BJ (cell line): Measurements from ENCODE around the gene KRTCAP3. TPM values are rescaled to one million over a fixed set of nuclear protein-coding genes. Genes with fewer than 3 reads are reported as not detected.

ENCODE experiments used
- CTCF ChIA-PET: fragments of 350-600 bp; formaldehyde crosslinking; extraction: SDS; loops from one replicate; lab custom pipeline; 2021; ENCODE audit warnings: antibody characterized with exemption, inconsistent platforms; lab: Yijun Ruan, JAX
- POLR2A ChIA-PET: fragments of 300-600 bp; sonication (Branson Sonifier 250); formaldehyde crosslinking; extraction: SDS; loops from one replicate; lab custom pipeline; 2021; ENCODE audit warnings: antibody characterized with exemption; lab: Charles Lee
- DNase-seq: peaks from one replicate; pipeline ENCODE4 v3.0.0-alpha.2; 2011; ENCODE audit warnings: low read depth
- H3K27me3 ChIP-seq: 2 replicates; pipeline ENCODE4 v1.6.0; 2011; ENCODE audit warnings: low read length; ENCODE audit not compliant: control insufficient read depth, insufficient read depth
- H3K36me3 ChIP-seq: 2 replicates; pipeline ENCODE4 v1.5.1; 2011; ENCODE audit warnings: low read length; ENCODE audit not compliant: control insufficient read depth, insufficient read depth
- H3K4me3 ChIP-seq: 2 replicates; pipeline ENCODE4 v1.5.1; 2011; ENCODE audit warnings: low read depth, mild to moderate bottlenecking, control low read depth, low read length
- CTCF ChIP-seq: IDR thresholded peaks from 2 replicates; pipeline ENCODE4 v1.5.1; 2011; ENCODE audit warnings: low read depth, mild to moderate bottlenecking, control low read depth, inconsistent platforms, low read length, moderate library complexity; ENCODE audit not compliant: insufficient read depth
- polyA plus RNA-seq: library from polyadenylated mRNA; depleted of rRNA; stranded (reverse); fragments of >200 nt; gene quantifications from 2 replicates; pipeline ENCODE4 v1.2.3, GENCODE V29; 2011

Gene KRTCAP3
- polyA plus RNA-seq, 1 experiment, result 0.47 TPM

DNA sequence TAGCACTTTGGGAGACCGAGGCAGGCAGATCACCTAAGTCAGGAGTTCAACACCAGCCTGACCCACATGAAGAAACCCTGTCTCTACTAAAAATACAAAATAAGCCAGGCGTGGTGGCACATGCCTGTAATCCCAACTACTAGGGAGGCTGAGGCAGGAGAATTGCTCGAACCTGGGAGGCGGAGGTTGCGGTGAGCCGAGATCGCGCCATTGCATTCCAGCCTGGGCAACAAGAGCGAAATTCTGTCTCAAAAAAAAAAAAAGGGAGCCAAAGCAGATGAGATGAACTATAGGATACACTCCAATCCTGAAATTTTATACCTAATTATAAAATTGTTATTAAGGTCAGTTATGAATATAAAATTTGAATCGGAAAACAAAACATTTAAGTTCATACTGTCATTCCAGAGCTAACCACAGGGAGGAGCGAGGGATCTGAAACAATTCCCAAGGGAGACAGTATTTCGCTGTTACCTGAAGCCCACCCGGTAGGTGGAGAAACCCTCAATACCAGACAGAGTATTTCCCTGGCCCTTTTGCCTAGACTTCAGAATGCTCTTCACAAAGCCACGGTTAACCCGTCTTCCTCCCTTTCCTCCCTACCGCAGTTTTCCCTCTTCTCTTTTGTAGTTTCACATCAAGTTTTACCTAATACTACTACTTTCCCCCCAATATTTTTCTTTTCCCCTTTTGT, 34.2 kb upstream of the KRTCAP3 start:
- no peak for DNase-seq
- CTCF ChIA-PET, result interaction anchor here (0.7 to 2.5 kb wide), 9 partner anchors 13 to 276 kb away, joined by 3 to 7 read pairs (median 3); partner anchors contain the start of genes NRBP1 and ZNF513
- peak; percentile 60 for TF ChIP-seq CTCF
- Histone ChIP-seq H3K36me3 (no peaks in the 10 kb centered on the region; the same call in 1 of the 2 replicates), H3K4me3 (peak overlapping the region; percentile 99), H3K27me3 (no peaks in the 10 kb centered on the region)
- POLR2A ChIA-PET, result interaction anchor here (0.6 kb wide), 1 partner anchor 1722 kb away, joined by 3 read pairs; no protein-coding TSS in a partner anchor

DNA sequence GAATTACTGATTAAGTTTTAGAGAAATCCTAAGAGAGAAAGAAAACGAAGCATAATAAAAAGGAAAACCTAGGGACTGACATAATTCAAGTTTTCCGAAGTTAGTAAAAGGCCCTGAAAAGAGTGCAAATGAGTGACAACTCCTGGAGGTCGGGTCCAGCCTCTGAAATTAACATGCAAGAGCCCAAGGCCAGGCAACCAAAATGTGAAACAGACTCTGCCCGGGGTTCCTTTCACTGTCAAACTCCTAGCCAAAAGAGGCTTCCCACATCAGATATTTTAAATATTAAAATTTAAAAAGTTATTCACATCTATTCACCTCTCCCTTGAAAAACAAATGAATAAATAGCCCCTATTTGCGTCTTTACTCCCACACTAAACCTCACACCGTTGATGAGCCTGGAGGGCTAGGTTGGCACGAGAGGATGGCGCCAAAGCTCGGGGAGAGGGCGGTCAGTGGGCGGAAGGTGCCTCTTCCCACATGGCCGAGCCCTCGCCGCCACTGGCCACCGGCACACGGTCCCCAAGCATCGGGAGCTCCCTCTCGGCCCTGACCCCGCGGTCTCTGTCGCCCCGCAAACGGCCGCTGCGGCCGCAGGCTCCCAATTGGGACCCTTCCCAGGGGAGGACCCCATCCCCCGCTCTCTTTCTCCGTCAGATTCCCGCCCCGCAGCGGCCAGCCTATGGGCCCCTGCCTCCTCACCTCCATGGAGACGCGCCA, 33.4 kb upstream of the KRTCAP3 start:
- TF ChIP-seq CTCF, result no peak
- Histone ChIP-seq H3K36me3 (no peaks in the 10 kb centered on the region; the same call in 1 of the 2 replicates), H3K27me3 (no peaks in the 10 kb centered on the region), H3K4me3 (peak overlapping the region; percentile 99)
- CTCF ChIA-PET, result interaction anchor here (0.6 to 2.5 kb wide), 14 partner anchors 13 to 644 kb away, joined by 3 to 11 read pairs (median 3); partner anchors contain the start of genes NRBP1 and ZNF513
- DNase-seq, result no peak
- POLR2A ChIA-PET, result interaction anchor here (0.6 kb wide), 2 partner anchors 247 to 1721 kb away, joined by 3 to 4 read pairs; no protein-coding TSS in a partner anchor

DNA sequence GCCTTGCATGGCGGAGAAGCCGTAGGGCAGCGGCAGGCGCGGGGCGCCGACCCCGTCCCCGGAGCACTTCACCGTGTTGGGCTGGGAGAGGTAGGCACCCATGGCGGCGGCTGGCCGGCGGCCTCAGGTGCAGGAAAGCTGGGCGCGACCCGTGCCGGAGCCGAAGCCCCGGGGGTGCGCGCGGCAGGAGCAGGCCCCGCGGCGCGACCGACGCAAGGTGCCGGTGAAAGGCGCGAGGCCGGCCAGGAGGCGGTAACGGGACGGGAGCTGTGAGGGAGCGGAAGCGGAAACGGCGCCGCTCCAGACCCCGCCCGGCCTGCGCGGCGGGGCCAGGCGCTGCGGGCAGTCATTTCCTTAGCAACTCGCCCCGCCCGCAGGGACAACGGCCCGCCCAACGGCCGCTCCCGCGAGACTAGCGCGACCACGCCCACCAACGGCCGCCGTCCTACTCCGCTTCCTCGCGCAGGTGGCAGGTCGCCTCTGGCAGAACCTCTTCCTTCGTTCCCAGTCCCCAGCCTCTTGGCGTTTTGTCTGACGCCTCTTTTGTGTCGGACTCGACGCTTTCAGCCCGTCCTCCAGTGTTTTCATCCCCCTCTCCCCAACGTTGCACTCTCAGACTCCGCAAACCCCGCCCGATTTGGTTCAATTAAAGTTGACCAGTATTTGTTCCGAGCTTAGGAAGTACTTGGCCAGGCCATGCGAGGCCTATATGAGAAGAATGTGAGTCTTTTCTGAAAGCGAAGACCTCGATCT, 32.7 kb upstream of the KRTCAP3 start, which contains the start of gene PPM1G:
Gene PPM1G, minus strand, starts transcription at position 271 of the 753 bp plus-strand sequence. Its CDS starts 169 bp downstream, at position 102.
- ChIA-PET CTCF (interaction anchor here (0.6 to 2.0 kb wide), 11 partner anchors 9 to 644 kb away, joined by 3 to 11 read pairs (median 3); partner anchors contain the start of genes NRBP1, SLC4A1AP, SUPT7L and ZNF513), POLR2A (interaction anchor here (0.6 kb wide), 1 partner anchor 246 kb away, joined by 4 read pairs; no protein-coding TSS in a partner anchor)
- no peaks in the 10 kb centered on the region; the same call in 1 of the 2 replicates for H3K36me3 ChIP-seq
- H3K27me3 ChIP-seq, result no peaks in the 10 kb centered on the region
- no peak for TF ChIP-seq CTCF
- peak; percentile 60 for DNase-seq
- peak within 1 kb of the TSS; percentile 99 for H3K4me3 ChIP-seq

DNA sequence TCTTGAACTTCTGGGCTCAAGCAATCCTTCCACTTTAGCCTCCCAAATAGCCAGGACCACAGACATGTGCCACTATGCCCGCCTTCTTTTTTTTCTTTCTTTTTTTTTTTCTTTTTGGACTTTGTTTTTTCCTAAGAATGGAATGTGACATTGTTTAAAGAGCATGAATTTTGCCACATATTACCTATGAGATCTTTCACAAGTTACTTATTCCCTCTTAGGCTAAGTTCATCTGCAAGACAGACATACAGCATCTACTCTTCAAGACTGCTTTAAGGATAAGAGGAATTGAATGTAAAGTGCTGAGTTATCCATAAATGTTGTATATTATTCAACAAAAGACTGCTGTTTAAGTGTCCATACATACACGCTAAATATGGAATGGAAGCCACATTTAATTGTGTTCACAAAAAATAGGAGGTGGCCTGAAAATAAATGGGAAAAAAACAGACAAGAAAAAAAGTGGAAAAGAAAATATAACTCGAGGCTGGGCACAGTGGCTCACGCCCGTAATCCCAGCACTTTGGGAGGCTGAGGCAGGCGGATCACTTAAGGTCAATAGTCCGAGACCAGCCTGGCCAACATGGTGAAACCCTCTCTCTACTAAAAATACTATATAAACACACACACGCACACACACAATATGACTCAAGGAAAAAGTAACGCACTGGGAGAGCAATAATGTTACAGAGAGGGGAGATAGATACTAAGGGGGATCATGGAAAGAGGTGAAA, 29.6 kb upstream of the KRTCAP3 start:
- H3K36me3 ChIP-seq, result no peaks in the 10 kb centered on the region
- ChIA-PET CTCF (no interaction called here), POLR2A (no interaction called here)
- no peaks in the 10 kb centered on the region for H3K27me3 ChIP-seq
- TF ChIP-seq CTCF, result no peak
- H3K4me3 ChIP-seq, result no peak overlapping the region
- no peak for DNase-seq
